Effector memory CD4-positive, alpha-beta T cell (primary cell): ENCODE results near the gene EIF1AD.
"Not testable (repeated sequence)": the region's sequence is repeated elsewhere in the genome, so short reads cannot be mapped to it uniquely, and the experiment has no call there.

Experiments
- DNase-seq, 3 donors: peaks; one replicate each; pipeline ENCODE4 v3.0.0-alpha.2; 2020
- H3K27ac ChIP-seq: 2 replicates; pipeline ENCODE4 v1.7.0; 2013; ENCODE audit warnings: mild to moderate bottlenecking, low read length, moderate library complexity; ENCODE audit not compliant: insufficient read depth, poor library complexity, severe bottlenecking
- H3K27me3 ChIP-seq: replicated peaks from 2 replicates; pipeline ENCODE4 v1.7.0; 2013; ENCODE audit warnings: mild to moderate bottlenecking, low read length; ENCODE audit not compliant: insufficient read depth, control insufficient read depth, poor library complexity, severe bottlenecking
- H3K36me3 ChIP-seq: 2 replicates; pipeline ENCODE4 v1.7.0; 2013; ENCODE audit warnings: mild to moderate bottlenecking, low read length, moderate library complexity; ENCODE audit not compliant: control insufficient read depth, insufficient read depth
- H3K4me1 ChIP-seq: 2 replicates; pipeline ENCODE4 v1.7.0; 2013; ENCODE audit warnings: low read length, mild to moderate bottlenecking; ENCODE audit not compliant: control insufficient read depth, insufficient read depth, poor library complexity, severe bottlenecking
- H3K4me3 ChIP-seq: 2 replicates; pipeline ENCODE4 v1.7.0; 2013; ENCODE audit warnings: low read length, low read depth, mild to moderate bottlenecking; ENCODE audit not compliant: insufficient read depth, poor library complexity, severe bottlenecking
- H3K9me3 ChIP-seq: 2 replicates; pipeline ENCODE4 v1.7.0; 2013; ENCODE audit warnings: mild to moderate bottlenecking, low read length, moderate library complexity; ENCODE audit not compliant: control insufficient read depth

EIF1AD gene

DNA sequence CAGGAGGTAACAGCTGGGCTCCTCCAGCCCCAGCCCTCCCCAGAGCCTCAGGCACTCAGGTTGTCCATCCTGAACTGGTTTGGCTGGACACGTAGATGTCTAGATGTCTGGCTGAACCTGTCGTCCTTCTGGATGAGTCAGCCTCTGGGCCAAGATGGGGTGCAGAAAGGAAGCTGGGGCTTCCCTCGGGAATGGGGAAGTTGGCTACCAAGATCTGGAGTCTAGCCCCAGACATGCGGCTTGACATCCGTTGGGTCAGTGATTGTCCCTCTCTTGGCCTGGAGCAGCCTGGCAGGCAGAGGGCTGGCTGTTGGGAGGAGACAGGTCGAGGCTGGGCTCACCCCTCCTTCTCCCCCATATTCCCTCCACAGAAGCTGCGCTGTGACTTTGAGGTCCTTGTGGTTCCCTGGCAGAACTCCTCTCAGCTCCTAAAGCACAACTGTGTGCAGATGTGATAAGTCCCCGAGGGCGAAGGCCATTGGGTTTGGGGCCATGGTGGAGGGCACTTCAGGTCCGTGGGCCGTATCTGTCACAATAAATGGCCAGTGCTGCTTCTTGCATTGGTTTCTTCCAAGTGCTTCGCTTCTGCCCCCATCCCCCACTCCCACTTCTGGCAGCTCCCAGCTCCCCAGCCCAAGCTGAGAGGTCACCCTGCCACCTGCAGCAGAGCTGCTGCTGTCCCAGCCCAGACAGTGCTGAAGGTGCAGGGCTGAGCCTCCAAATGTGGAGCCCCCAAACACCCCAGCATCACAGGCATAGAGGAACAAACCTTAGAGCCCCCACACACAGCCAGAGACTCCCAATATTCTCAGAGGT is 11.2 kb upstream of the EIF1AD start:
- no peaks in the 10 kb centered on the region for H3K36me3 ChIP-seq
- peaks cover 6% of the 10 kb centered on the region for H3K4me1 ChIP-seq
- no peak for DNase-seq
- no peak overlapping the region for H3K27ac ChIP-seq
- no peaks in the 10 kb centered on the region for H3K9me3 ChIP-seq
- H3K4me3 ChIP-seq = no peak overlapping the region
- peaks cover 22% of the 10 kb centered on the region for H3K27me3 ChIP-seq

DNA sequence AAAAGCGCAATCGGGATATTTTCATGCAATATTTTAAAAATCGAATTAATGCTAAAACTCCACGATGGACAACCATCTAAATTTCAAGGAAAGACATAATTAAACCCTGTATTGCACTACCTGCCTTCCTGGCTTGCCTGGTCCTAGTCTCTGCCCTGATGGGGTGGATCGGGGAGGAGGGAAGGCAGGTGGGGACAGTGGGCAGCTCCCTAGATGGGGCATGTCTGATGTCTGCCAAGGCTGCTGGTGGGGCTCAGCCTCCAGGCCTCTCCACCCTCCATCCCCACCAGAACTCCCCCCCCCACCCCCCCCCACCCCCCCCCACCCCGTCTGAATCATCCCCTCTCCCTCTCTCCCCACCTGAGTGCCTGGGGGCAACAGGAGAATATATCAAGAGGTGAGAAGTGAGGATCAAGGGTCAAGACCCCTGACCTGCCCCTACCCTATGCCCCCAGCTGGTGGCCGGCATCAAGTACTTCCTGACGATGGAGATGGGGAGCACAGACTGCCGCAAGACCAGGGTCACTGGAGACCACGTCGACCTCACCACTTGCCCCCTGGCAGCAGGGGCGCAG is 10.5 kb upstream of the EIF1AD start:
- no peak overlapping the region for H3K4me3 ChIP-seq
- H3K27me3 ChIP-seq = peaks cover 22% of the 10 kb centered on the region
- H3K9me3 ChIP-seq = no peaks in the 10 kb centered on the region
- DNase-seq = no peak
- H3K36me3 ChIP-seq = no peaks in the 10 kb centered on the region
- H3K4me1 ChIP-seq = peaks cover 6% of the 10 kb centered on the region
- H3K27ac ChIP-seq = no peak overlapping the region

DNA sequence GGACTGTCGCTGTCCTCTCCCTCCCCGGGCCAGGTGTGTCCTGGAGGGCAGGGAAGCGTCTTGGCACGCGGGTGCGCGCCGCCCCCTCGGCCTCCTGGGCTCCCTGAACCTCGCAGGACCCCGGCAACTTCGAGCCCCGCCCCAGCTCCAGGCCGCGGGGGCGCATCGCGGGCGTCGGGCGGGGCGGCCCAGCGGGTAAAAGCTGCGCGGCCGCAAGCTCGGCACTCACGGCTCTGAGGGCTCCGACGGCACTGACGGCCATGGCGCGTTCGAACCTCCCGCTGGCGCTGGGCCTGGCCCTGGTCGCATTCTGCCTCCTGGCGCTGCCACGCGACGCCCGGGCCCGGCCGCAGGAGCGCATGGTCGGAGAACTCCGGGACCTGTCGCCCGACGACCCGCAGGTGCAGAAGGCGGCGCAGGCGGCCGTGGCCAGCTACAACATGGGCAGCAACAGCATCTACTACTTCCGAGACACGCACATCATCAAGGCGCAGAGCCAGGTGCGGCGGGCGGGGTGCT is 9.9 kb upstream of the EIF1AD start, which contains the start of gene CST6:
Gene CST6 (plus strand): TSS at position 224 of the 519 bp plus-strand sequence. CDS start 37 bp downstream, at position 261.
- Histone ChIP-seq H3K27ac (no peak within 1 kb of the TSS), H3K9me3 (no peaks in the 10 kb centered on the region), H3K36me3 (no peaks in the 10 kb centered on the region), H3K27me3 (peaks cover 22% of the 10 kb centered on the region), H3K4me1 (peaks cover 6% of the 10 kb centered on the region), H3K4me3 (no peak within 1 kb of the TSS)
- DNase-seq = no peak

DNA sequence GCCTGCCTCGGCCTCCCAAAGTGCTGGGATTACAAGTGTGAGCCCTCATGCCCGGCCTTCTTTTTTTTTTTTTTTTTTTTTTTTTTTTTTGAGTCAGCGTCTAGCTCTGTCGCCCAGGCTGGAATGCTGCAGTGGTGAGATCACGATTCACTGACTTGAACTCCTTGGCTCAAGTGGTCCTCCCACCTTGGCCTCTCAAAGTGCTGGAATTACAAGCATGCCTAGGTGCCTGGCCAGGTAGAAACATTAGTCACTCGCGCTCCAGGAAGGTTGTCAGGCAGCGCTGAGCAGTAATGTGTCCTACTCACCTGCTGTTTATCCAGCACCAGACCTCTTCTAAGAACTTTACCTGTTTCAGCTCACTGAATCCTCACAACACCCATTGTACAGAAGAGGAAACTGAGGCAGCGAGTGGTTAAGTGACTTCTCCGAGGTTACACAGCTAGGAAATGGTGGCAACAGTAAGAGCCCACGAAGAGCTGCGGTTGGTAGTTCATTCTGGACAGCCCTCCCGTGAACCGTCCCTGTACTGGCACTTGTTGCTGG is 9.4 kb upstream of the EIF1AD start:
- H3K36me3 ChIP-seq = no peaks in the 10 kb centered on the region
- peaks cover 22% of the 10 kb centered on the region for H3K27me3 ChIP-seq
- H3K4me1 ChIP-seq = peaks cover 6% of the 10 kb centered on the region
- DNase-seq = no peak
- no peak overlapping the region for H3K4me3 ChIP-seq
- H3K9me3 ChIP-seq = no peaks in the 10 kb centered on the region
- no peak overlapping the region for H3K27ac ChIP-seq

DNA sequence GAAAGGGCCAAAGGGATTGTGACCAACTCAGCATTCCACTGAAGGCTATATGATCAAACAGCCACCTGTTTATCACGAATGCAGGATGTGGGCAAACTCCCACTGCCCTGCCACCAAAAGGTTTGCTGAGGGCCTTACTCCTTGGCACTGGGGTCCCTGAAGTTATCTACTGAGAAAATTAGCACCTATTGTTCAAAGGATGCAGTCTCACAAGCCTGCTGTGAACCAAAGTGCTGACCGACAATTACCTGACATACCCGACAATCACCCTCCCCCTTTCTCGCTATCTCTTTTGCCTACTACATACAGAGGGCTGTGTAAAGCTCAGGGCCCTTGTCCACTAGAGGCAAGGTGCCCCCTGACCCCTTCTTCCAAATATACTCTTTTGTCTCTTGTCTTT is 8.1 kb upstream of the EIF1AD start:
- H3K36me3 ChIP-seq, DNase-seq, H3K4me1 ChIP-seq, H3K27ac ChIP-seq, H3K9me3 ChIP-seq, H3K4me3 ChIP-seq: not testable (repeated sequence)
- H3K27me3 ChIP-seq = peaks cover 22% of the 10 kb centered on the region

DNA sequence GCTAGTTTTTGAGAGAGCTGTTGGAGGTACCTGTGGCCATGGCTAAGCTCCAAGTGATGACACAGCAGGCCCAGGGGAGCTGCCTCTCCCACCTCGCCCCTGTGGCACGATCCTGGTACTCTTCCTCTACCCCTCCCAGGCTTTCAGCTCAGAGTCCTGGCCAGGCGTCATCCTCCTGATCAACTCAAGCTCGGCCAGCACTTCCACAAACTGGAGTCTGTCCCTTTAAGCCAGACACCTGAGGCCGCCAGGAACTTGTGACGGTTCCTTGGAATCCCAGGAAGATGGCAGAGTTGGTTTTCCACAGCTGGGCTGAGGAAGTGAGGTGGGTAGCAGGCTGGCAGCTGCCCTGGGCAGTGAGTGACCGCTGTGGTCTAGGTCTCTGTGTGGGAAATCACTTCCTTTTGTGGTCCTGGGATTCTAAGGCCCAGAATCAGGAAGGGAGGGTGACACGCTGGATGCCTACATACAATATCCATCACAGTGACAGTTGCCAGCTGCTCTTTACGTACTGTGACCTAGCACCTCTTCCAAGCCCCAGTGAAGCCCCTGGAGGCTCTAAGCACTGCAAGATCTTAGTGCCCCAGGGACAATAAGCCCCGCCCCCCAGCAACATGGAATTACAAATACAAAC is 6.6 kb upstream of the EIF1AD start:
- Histone ChIP-seq H3K27ac (no peak overlapping the region), H3K27me3 (peaks cover 22% of the 10 kb centered on the region), H3K9me3 (no peaks in the 10 kb centered on the region), H3K4me3 (no peak overlapping the region), H3K36me3 (peaks cover 10% of the 10 kb centered on the region), H3K4me1 (peaks cover 6% of the 10 kb centered on the region)
- no peak for DNase-seq

DNA sequence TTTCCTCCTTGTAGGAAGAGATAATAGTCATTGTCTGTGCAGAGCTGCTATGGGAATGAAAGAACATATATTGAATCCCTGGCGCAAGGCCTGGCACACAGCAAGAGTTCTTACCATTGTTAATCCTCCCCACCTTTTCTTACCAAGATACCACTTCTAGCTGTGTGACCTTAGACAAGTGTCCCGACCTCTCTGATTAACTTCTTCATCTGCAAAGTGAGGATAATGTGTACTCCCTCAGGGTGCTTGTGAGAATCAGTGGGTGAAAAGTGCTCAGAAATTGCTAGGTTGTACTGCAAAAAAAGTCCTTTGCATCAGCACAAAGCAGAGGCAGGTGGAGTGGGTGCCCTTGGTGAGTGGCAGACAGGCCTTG is 6.1 kb upstream of the EIF1AD start:
- H3K9me3 ChIP-seq = no peaks in the 10 kb centered on the region
- H3K36me3 ChIP-seq = peaks cover 10% of the 10 kb centered on the region
- H3K4me1 ChIP-seq = peaks cover 7% of the 10 kb centered on the region
- no peak overlapping the region for H3K27ac ChIP-seq
- H3K4me3 ChIP-seq = no peak overlapping the region
- H3K27me3 ChIP-seq = peaks cover 17% of the 10 kb centered on the region
- no peak for DNase-seq

DNA sequence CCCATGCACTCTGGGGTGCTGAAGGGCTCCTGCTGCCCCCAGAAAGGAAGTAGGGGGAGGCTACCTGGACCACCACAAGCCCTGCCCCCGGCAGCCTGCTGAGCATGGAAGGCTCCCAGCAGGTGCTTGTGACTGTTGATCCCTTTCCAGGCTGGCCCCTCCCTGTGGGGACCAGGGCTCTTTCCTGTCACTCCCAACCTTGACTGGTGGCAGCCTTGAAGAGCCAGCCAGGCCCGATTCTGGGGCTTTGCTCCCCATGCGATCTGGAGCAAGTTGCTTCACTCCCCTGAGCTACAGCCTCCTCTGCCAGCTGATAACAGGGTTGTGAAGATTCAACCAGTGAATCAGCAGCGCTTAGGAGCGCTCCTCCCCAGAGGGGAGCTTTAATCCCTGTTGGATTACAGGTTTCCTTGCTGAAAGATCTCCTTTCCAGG is 5.3 kb upstream of the EIF1AD start:
- Histone ChIP-seq H3K27ac (no peak overlapping the region), H3K27me3 (peaks cover 11% of the 10 kb centered on the region), H3K9me3 (no peaks in the 10 kb centered on the region), H3K4me3 (no peak overlapping the region), H3K36me3 (peaks cover 10% of the 10 kb centered on the region), H3K4me1 (peaks cover 11% of the 10 kb centered on the region)
- no peak for DNase-seq

DNA sequence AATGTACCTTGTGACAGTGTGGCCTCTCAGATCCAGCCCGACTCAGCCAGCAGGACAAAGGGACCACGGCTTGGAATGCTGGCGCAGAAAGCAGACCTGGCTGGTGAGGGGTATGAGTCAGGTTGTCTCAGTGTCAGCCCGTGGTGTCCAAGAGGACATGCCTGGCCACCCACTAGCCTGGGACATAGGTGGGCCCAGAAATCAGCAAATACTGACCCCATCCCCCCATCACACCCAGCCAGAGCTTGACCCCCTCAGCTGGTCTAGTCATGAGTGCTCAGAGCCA is 4.9 kb upstream of the EIF1AD start:
- no peak for DNase-seq
- Histone ChIP-seq H3K27ac (no peak overlapping the region), H3K36me3 (peaks cover 10% of the 10 kb centered on the region)

More for the DNA sequence above, 4.9 kb upstream of the EIF1AD start:
- Histone ChIP-seq H3K27me3 (peaks cover 7% of the 10 kb centered on the region), H3K4me1 (peaks cover 7% of the 10 kb centered on the region), H3K4me3 (no peak overlapping the region), H3K9me3 (no peaks in the 10 kb centered on the region)
